Panc1 (cell line): ENCODE data around the gene ZBTB18. TPM values are rescaled to one million over a fixed set of nuclear protein-coding genes. Genes with fewer than 3 reads are reported as not detected.

Experiments used
- ATAC-seq: fragments of 200-7000 bp; cut with Tn5 transposase; 2 replicates; pipeline ENCODE4 v1.9.1; 2020; ENCODE audit warnings: mild to moderate bottlenecking, moderate library complexity
- BruUV-seq: library from RNA; stranded (reverse); fragments of 400-500 nt; replicated peaks from 2 replicates; lab custom pipeline; 2021; lab: Mats Ljungman, UMichigan
- CTCF ChIA-PET: fragments of 300-600 bp; sonication (Branson Sonifier 250); formaldehyde crosslinking; loops from one replicate; lab custom pipeline; 2022; ENCODE audit warnings: antibody characterized with exemption; lab: Charles Lee
- POLR2A ChIA-PET: fragments of 300-600 bp; sonication (Branson Sonifier 250); formaldehyde crosslinking; loops from one replicate; lab custom pipeline; 2022; ENCODE audit warnings: antibody characterized with exemption; lab: Charles Lee
- DNase-seq: peaks from one replicate; pipeline ENCODE4 v3.0.0-alpha.2; 2010; ENCODE audit warnings: low read depth, low spot score
- H3K27ac ChIP-seq: 2 replicates; pipeline ENCODE4 v1.5.1; 2011; ENCODE audit warnings: mild to moderate bottlenecking, low read length, inconsistent platforms
- H3K27me3 ChIP-seq: fragments of 200-500 bp; sonication (Bioruptor generic); 2 replicates; pipeline ENCODE4 v1.6.0; 2014; ENCODE audit warnings: low read length, inconsistent platforms; ENCODE audit not compliant: control insufficient read depth, insufficient read depth
- H3K36me3 ChIP-seq: fragments of 200-500 bp; sonication (Bioruptor generic); 2 replicates; pipeline ENCODE4 v1.5.1; 2014; ENCODE audit warnings: inconsistent platforms, mild to moderate bottlenecking, low read length, moderate library complexity; ENCODE audit not compliant: control insufficient read depth, insufficient read depth
- H3K4me1 ChIP-seq: 2 replicates; pipeline ENCODE4 v1.5.1; 2011; ENCODE audit warnings: inconsistent platforms, mild to moderate bottlenecking, low read length, moderate library complexity; ENCODE audit not compliant: control insufficient read depth, insufficient read depth
- H3K4me3 ChIP-seq, 2 experiments: 2 replicates each; pipeline ENCODE4 v1.5.1; 2011 to 2012; ENCODE audit warnings: low read depth in 2 of 2, low read length in 2 of 2, mild to moderate bottlenecking in 2 of 2, inconsistent platforms in 1 of 2, moderate library complexity in 1 of 2
- H3K9me3 ChIP-seq: fragments of 200-500 bp; sonication (Bioruptor generic); 2 replicates; pipeline ENCODE4 v1.5.1; 2014; ENCODE audit warnings: low read depth, mild to moderate bottlenecking, inconsistent platforms, low read length, moderate library complexity; ENCODE audit not compliant: control insufficient read depth, insufficient read depth
- POLR2AphosphoS5 ChIP-seq: IDR thresholded peaks from 2 replicates; pipeline ENCODE4 v1.6.1; 2012; ENCODE audit warnings: mild to moderate bottlenecking, low read depth, low read length, moderate library complexity
- SIN3A ChIP-seq: IDR thresholded peaks from 2 replicates; pipeline ENCODE4 v1.6.1; 2012; ENCODE audit warnings: low read depth, mild to moderate bottlenecking, low read length, moderate library complexity, borderline replicate concordance; ENCODE audit not compliant: insufficient read depth
- TCF7L2 ChIP-seq: IDR thresholded peaks from 2 replicates; pipeline ENCODE4 v1.6.1; 2011; ENCODE audit warnings: mild to moderate bottlenecking, low read depth, low read length, inconsistent platforms
- in situ Hi-C: cut with HindIII; loops from 2 replicates; pipeline ENCODE4 v1.10.0; 2016; ENCODE audit warnings: low sequenced_read_pairs, low pct_unique_long_range_greater_than_20kb
- intact Hi-C: fragments of 100-400 bp; cut with micrococcal nuclease; formaldehyde crosslinking; loops from one replicate; pipeline ENCODE4 v1.10.0; 2022; ENCODE audit not compliant: unreplicated experiment
- total RNA-seq: library from RNA; stranded (reverse); gene quantifications from one replicate; pipeline ENCODE4 v1.2.1, GENCODE V29; 2021; ENCODE audit not compliant: unreplicated experiment
- TF ChIP-seq, protein P1 (sequence below): fragments of 450-650 bp; IDR thresholded peaks from 2 replicates; pipeline ENCODE4 v1.5.1; 2017; ENCODE audit warnings: mild to moderate bottlenecking
- TF ChIP-seq, protein P2 (sequence below), 2 experiments: IDR thresholded peaks; 2 replicates each; pipeline ENCODE4 v1.6.1; 2011 to 2012; ENCODE audit warnings: low read depth in 2 of 2, control low read depth in 1 of 2, low read length in 1 of 2, mild to moderate bottlenecking in 1 of 2, moderate library complexity in 1 of 2; ENCODE audit not compliant: insufficient read depth in 1 of 2

The ZBTB18 gene
- total RNA-seq, 1 experiment from 2014 or later: 9.9 TPM

DNA sequence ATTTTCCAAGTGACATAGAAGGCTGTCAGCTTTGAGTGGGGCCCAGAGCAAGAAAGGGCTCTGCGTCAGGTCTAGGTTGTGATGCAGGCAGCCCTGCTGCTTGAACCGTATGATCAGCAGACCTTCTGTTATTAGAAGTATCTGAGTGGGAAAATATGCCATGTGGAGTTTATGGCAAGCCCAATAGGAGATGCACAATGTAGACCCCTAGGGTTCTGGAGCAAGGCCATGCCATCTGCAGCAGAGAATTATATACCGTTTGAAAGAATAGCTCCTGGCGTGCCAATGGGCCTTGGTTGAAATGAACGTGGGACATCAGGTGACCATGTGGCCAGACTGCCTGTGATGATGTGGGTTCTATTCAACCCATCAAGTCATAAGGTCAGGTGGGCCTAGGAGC is 44.1 kb upstream of the ZBTB18 start:
- intact Hi-C loops: no loop called here
- BruUV-seq: no TSS peak
- no peak for DNase-seq
- Histone ChIP-seq H3K4me1 (no peaks in the 10 kb centered on the region), H3K4me3 (no peak overlapping the region), H3K27me3 (peaks cover 4% of the 10 kb centered on the region; the same call in 1 of the 2 replicates), H3K9me3 (no peaks in the 10 kb centered on the region), H3K36me3 (no peaks in the 10 kb centered on the region), H3K27ac (no peak overlapping the region)
- POLR2A ChIA-PET: no interaction called here
- CTCF ChIA-PET: interaction anchor here (0.6 kb wide), 1 partner anchor 262 kb away, joined by 3 read pairs; no protein-coding TSS in a partner anchor
- TF ChIP-seq, protein P1, sequence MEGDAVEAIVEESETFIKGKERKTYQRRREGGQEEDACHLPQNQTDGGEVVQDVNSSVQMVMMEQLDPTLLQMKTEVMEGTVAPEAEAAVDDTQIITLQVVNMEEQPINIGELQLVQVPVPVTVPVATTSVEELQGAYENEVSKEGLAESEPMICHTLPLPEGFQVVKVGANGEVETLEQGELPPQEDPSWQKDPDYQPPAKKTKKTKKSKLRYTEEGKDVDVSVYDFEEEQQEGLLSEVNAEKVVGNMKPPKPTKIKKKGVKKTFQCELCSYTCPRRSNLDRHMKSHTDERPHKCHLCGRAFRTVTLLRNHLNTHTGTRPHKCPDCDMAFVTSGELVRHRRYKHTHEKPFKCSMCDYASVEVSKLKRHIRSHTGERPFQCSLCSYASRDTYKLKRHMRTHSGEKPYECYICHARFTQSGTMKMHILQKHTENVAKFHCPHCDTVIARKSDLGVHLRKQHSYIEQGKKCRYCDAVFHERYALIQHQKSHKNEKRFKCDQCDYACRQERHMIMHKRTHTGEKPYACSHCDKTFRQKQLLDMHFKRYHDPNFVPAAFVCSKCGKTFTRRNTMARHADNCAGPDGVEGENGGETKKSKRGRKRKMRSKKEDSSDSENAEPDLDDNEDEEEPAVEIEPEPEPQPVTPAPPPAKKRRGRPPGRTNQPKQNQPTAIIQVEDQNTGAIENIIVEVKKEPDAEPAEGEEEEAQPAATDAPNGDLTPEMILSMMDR: no peak
- TF ChIP-seq, protein P2, sequence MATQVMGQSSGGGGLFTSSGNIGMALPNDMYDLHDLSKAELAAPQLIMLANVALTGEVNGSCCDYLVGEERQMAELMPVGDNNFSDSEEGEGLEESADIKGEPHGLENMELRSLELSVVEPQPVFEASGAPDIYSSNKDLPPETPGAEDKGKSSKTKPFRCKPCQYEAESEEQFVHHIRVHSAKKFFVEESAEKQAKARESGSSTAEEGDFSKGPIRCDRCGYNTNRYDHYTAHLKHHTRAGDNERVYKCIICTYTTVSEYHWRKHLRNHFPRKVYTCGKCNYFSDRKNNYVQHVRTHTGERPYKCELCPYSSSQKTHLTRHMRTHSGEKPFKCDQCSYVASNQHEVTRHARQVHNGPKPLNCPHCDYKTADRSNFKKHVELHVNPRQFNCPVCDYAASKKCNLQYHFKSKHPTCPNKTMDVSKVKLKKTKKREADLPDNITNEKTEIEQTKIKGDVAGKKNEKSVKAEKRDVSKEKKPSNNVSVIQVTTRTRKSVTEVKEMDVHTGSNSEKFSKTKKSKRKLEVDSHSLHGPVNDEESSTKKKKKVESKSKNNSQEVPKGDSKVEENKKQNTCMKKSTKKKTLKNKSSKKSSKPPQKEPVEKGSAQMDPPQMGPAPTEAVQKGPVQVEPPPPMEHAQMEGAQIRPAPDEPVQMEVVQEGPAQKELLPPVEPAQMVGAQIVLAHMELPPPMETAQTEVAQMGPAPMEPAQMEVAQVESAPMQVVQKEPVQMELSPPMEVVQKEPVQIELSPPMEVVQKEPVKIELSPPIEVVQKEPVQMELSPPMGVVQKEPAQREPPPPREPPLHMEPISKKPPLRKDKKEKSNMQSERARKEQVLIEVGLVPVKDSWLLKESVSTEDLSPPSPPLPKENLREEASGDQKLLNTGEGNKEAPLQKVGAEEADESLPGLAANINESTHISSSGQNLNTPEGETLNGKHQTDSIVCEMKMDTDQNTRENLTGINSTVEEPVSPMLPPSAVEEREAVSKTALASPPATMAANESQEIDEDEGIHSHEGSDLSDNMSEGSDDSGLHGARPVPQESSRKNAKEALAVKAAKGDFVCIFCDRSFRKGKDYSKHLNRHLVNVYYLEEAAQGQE (IDR thresholded peaks at IDR 0.05; ENCODE audit: insufficient read depth in 1 of 2, low read depth in 2 of 2, low read length in 1 of 2): no peak
- no peak for TF ChIP-seq SIN3A
- TF ChIP-seq TCF7L2: no peak
- no peak for TF ChIP-seq POLR2AphosphoS5
- in situ Hi-C loops: no loop called here
- ATAC-seq: no peak

- ATAC-seq (no peak; the same call in 1 of the 2 replicates), DNase-seq (no peak)
- H3K4me1 ChIP-seq: no peaks in the 10 kb centered on the region
- peaks cover 4% of the 10 kb centered on the region; the same call in 1 of the 2 replicates for H3K27me3 ChIP-seq
- no peak overlapping the region for H3K4me3 ChIP-seq
- POLR2A ChIA-PET: no interaction called here
- TF ChIP-seq SIN3A: no peak
- TF ChIP-seq, protein P2 (IDR thresholded peaks at IDR 0.05; ENCODE audit: insufficient read depth in 1 of 2, low read depth in 2 of 2, low read length in 1 of 2): no peak
- TF ChIP-seq, protein P1: no peak
- no peak for TF ChIP-seq POLR2AphosphoS5
- no peak for TF ChIP-seq TCF7L2
- no peak overlapping the region for H3K27ac ChIP-seq
- no peaks in the 10 kb centered on the region for H3K36me3 ChIP-seq
- in situ Hi-C loops (no loop called here), intact Hi-C loops (no loop called here)
- BruUV-seq: no TSS peak
- no peaks in the 10 kb centered on the region for H3K9me3 ChIP-seq
- CTCF ChIA-PET: no interaction called here
Observed at GRCh38 chr1:244010191-244010590, 40.9 kb upstream of the ZBTB18 start.
